Measurements from ENCODE around the gene ZFAND3. TPM values are rescaled to one million over a fixed set of nuclear protein-coding genes. Genes with fewer than 3 reads are reported as not detected.

The ZFAND3 gene
- total and polyA plus RNA-seq, 2 of the 4 experiments (the other 2 are of a cell fraction): 10.9 to 26.7 TPM

- H3K9ac ChIP-seq (ENCODE audit: low read depth, low read length): no peak overlapping the region
- H3K36me3 ChIP-seq (ENCODE audit: control insufficient read depth, insufficient read depth, low read length): no peaks in the 10 kb centered on the region
- in situ Hi-C loops (cut with MboI; ENCODE audit: low sequenced_read_pairs): loop anchor here (10.0 kb wide), 1 partner anchor 300 kb away; no protein-coding TSS in a partner anchor
- H3K27ac ChIP-seq (ENCODE audit: insufficient read depth, low read length): no peak overlapping the region
- no peak for TF ChIP-seq RAD21 (IDR thresholded peaks at IDR 0.05; ENCODE audit: low read length)
- no peak for TF ChIP-seq RFX5 (IDR thresholded peaks at IDR 0.05; ENCODE audit: low read depth, low read length)
- no peak for TF ChIP-seq MXI1 (IDR thresholded peaks at IDR 0.05; ENCODE audit: borderline replicate concordance, low read depth, low read length)
- no peak for TF ChIP-seq SMC3 (IDR thresholded peaks at IDR 0.05; ENCODE audit: low read depth, low read length)
- TF ChIP-seq USF2 (IDR thresholded peaks at IDR 0.05; ENCODE audit: low read depth, low read length): no peak
- TF ChIP-seq POLR2A (IDR thresholded peaks at IDR 0.05; ENCODE audit: low read depth, low read length): no peak
- no peak for TF ChIP-seq CEBPB (IDR thresholded peaks at IDR 0.05; ENCODE audit: low read depth, low read length)
- no peak for TF ChIP-seq ELK1 (IDR thresholded peaks at IDR 0.05; ENCODE audit: borderline replicate concordance, low read depth, low read length)
- TF ChIP-seq NFE2L2 (IDR thresholded peaks at IDR 0.05; ENCODE audit: low read depth, low read length): no peak
- no peak for TF ChIP-seq FOS (IDR thresholded peaks at IDR 0.05; ENCODE audit: low read depth, low read length)
- TF ChIP-seq MAZ (IDR thresholded peaks at IDR 0.05; ENCODE audit: borderline replicate concordance, low read depth, low read length): no peak
- TF ChIP-seq RCOR1 (IDR thresholded peaks at IDR 0.05; ENCODE audit: insufficient replicate concordance, low read length): no peak
- no peak for TF ChIP-seq CTCF (conservative IDR thresholded peaks at IDR 0.05; ENCODE audit: low read depth, low read length)
- no peak for TF ChIP-seq BHLHE40 (IDR thresholded peaks at IDR 0.05; ENCODE audit: low read depth, low read length)
- TF ChIP-seq MAFK (IDR thresholded peaks at IDR 0.05; ENCODE audit: low read depth, low read length): no peak
- no peak for TF ChIP-seq CHD1 (IDR thresholded peaks at IDR 0.05; ENCODE audit: low read depth, low read length)
- peaks cover 5% of the 10 kb centered on the region for H3K9me1 ChIP-seq (ENCODE audit: insufficient read depth, low read length)
- H2BK15ac ChIP-seq (ENCODE audit: low read depth, low read length): no peak overlapping the region
- no peak overlapping the region for H2BK20ac ChIP-seq (ENCODE audit: low read depth, low read length)
- no peak overlapping the region for H2BK5ac ChIP-seq (ENCODE audit: low read depth, low read length, poor library complexity, severe bottlenecking)
- POLR2A ChIA-PET (ENCODE audit: unreplicated experiment): no interaction called here
- H2AK5ac ChIP-seq (ENCODE audit: low read depth, low read length): no peak overlapping the region
- no peak overlapping the region for H3K4ac ChIP-seq (ENCODE audit: low read depth, low read length)
- H4K20me1 ChIP-seq (ENCODE audit: insufficient read depth, low read length): peaks cover 69% of the 10 kb centered on the region
- H4K5ac ChIP-seq (ENCODE audit: low read depth, low read length): no peak overlapping the region
- H3K4me2 ChIP-seq (ENCODE audit: low read depth, low read length): no peak overlapping the region
- WGBS, 2 experiments (ENCODE audit: extremely low coverage in 2 of 2, insufficient read length in 1 of 2): no CpG with 5 or more reads among the region's 2 CpGs
- intact Hi-C loops (cut with micrococcal nuclease): loop anchor here (10.0 kb wide), 1 partner anchor 510 kb away; the partner anchor contains the start of gene CCDC167
- no peaks in the 10 kb centered on the region for H3K27me3 ChIP-seq (ENCODE audit: control insufficient read depth, insufficient read depth, low read length)
- DNase-seq (no peak), ATAC-seq (ENCODE audit: low read depth) (no peak)
- dilution Hi-C loops (cut with HindIII; ENCODE audit: low sequenced_read_pairs, unreplicated experiment): no loop called here
- BruUV-seq (replicated peaks): no TSS peak
- CTCF ChIA-PET: no interaction called here
- H3K4me1 ChIP-seq (ENCODE audit: control insufficient read depth, insufficient read depth, low read length): no peaks in the 10 kb centered on the region; the same call in 1 of the 2 replicates
- H4K8ac ChIP-seq (ENCODE audit: low read depth in 2 of 2, low read length in 2 of 2): no peak overlapping the region
- no peak overlapping the region for H3K23ac ChIP-seq (ENCODE audit: low read depth, low read length)
- H3K79me1 ChIP-seq (ENCODE audit: low read depth in 1 of 2, low read length in 2 of 2): peaks cover 51 to 86% of the 10 kb centered on the region in 2 experiments
- no peak overlapping the region for H3K56ac ChIP-seq (ENCODE audit: extremely low read depth, insufficient read depth, low read length)
- no peak overlapping the region for H4K91ac ChIP-seq (ENCODE audit: insufficient read depth, low read depth, low read length)
- no peak overlapping the region for H3K14ac ChIP-seq (replicated peaks; ENCODE audit: low read depth, low read length)
- no peaks in the 10 kb centered on the region for H3K9me3 ChIP-seq (ENCODE audit: control insufficient read depth, insufficient read depth, low read length)
- no peak overlapping the region for H2AK9ac ChIP-seq (replicated peaks; ENCODE audit: low read depth, low read length, poor library complexity)
- no peak overlapping the region for H2BK120ac ChIP-seq (ENCODE audit: low read depth, low read length)
- no peak overlapping the region for H3K4me3 ChIP-seq (ENCODE audit: insufficient read depth, low read depth, low read length)
- H3K18ac ChIP-seq (ENCODE audit: low read depth, low read length): no peak overlapping the region
- no peak overlapping the region for H2AFZ ChIP-seq (replicated peaks; ENCODE audit: low read length, poor library complexity)
Measured at GRCh38 chr6:38004908-38005307, 185.4 kb downstream of the ZFAND3 start.

Data from IMR-90 (cell line).